Suprapubic skin (tissue), 4 donors: Measurements from ENCODE around the gene VASH1. TPM values are rescaled to one million over a fixed set of nuclear protein-coding genes. Genes with fewer than 3 reads are reported as not detected.
"Not testable (repeated sequence)": the region's sequence is repeated elsewhere in the genome, so short reads cannot be mapped to it uniquely, and the experiment has no call there.

Experiments
- DNase-seq, 2 donors: peaks; one replicate each; pipeline ENCODE4 v3.0.0-alpha.2; 2019; ENCODE audit warnings: low spot score in 2 of 2
- H3K27ac ChIP-seq: fragments of 200-600 bp; sonication (generic); one replicate; pipeline ENCODE4 v1.5.1; 2019
- H3K27me3 ChIP-seq: fragments of 200-600 bp; sonication (generic); one replicate; pipeline ENCODE4 v1.5.1; 2019
- H3K36me3 ChIP-seq: fragments of 200-600 bp; sonication (generic); one replicate; pipeline ENCODE4 v1.5.1; 2019
- H3K4me1 ChIP-seq: fragments of 200-600 bp; sonication (generic); one replicate; pipeline ENCODE4 v1.5.1; 2019
- H3K4me3 ChIP-seq: fragments of 200-600 bp; sonication (generic); one replicate; pipeline ENCODE4 v1.5.1; 2019; ENCODE audit warnings: mild to moderate bottlenecking
- H3K9me3 ChIP-seq: fragments of 200-600 bp; sonication (generic); one replicate; pipeline ENCODE4 v1.5.1; 2019
- CTCF ChIP-seq, 2 donors: fragments of 200-600 bp in 1 of 2; fragments of 450-650 bp in 1 of 2; sonication (generic) in 1 of 2; IDR thresholded peaks; one replicate each; pipeline ENCODE4 v1.5.1; 2016 to 2019; ENCODE audit warnings: antibody characterized with exemption in 2 of 2, mild to moderate bottlenecking in 1 of 2, moderate library complexity in 1 of 2
- EP300 ChIP-seq: sonication (generic); formaldehyde crosslinking; IDR thresholded peaks from one replicate; pipeline ENCODE4 v1.6.1; 2017; ENCODE audit warnings: antibody characterized with exemption
- POLR2A ChIP-seq, 2 donors: fragments of 450-650 bp; IDR thresholded peaks; one replicate each; pipeline ENCODE4 v1.6.1; 2017; ENCODE audit warnings: antibody characterized with exemption in 2 of 2, mild to moderate bottlenecking in 2 of 2, moderate library complexity in 2 of 2
- POLR2AphosphoS5 ChIP-seq, 3 donors: sonication (generic); formaldehyde crosslinking; IDR thresholded peaks; one replicate each; pipeline ENCODE4 v1.6.1; 2017; ENCODE audit warnings: antibody characterized with exemption in 3 of 3
- WGBS: methylation state at CpG from one replicate; pipeline ENCODE4 v1.1.5; 2018; 5-methylcytosine and 5-hydroxymethylcytosine counted together
- total RNA-seq, 4 donors: library from RNA; depleted of rRNA; stranded (reverse); fragments of >200 nt; gene quantifications; one replicate each; pipeline ENCODE4 v1.1.0, GENCODE V29; 2016

The VASH1 gene
- total RNA-seq, 4 donors from 2014 or later = 0.68 to 5.8 (median 4.1) TPM

DNA sequence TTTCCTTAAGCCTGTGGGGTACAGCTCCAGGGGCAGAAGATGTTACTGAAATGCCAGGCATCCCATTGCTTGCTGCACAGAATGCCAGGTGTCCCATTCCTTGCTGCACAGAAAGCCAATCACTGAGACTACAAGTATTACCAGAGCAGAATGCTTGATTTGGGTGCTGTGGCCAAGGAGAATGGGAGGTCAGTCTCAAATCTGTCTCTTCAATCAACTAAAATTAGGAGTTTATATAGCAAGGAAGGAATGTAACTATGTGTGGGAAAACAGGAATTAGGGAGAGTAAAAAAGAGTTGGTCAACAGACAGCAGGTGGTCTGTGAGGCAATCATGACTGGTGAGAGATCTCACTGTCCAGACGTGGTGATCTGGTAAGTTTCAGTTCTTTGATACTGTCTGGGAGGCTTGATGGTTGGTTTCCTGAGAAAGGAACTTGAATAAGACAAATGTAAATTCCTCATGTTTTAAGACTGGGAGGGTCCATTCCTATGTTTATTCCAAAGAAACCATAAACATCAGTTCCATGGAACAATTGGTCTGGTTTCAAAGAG lies 31.2 kb upstream of the VASH1 start:
- Histone ChIP-seq H3K36me3 (no peaks in the 10 kb centered on the region), H3K4me1 (no peaks in the 10 kb centered on the region), H3K9me3 (no peaks in the 10 kb centered on the region), H3K4me3 (no peak overlapping the region), H3K27me3 (no peaks in the 10 kb centered on the region), H3K27ac (no peak overlapping the region)
- TF ChIP-seq POLR2AphosphoS5 (IDR thresholded peaks at IDR 0.05) (no peak), EP300 (no peak), CTCF (IDR thresholded peaks at IDR 0.05) (no peak), POLR2A (IDR thresholded peaks at IDR 0.05) (no peak)
- WGBS = 55% methylated on average over 1 of the region's 1 CpG
- DNase-seq = no peak

DNA sequence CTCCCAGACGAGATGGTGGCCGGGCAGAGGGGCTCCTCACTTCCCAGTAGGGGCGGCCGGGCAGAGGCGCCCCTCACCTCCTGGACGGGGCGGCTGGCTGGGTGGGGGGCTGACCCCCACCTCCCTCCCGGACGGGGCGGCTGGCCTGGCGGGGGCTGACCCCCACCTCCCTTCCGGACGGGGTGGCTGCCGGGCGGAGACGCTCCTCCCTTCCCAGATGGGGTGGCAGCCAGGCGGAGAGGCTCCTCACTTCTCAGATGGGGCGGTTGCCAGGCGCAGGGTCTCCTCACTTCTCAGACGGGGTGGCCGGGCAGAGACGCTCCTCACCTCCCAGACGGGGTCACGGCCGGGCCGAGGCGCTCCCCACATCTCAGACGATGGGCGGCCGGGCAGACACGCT lies 26.8 kb upstream of the VASH1 start:
- DNase-seq, H3K4me1 ChIP-seq, H3K27ac ChIP-seq, H3K4me3 ChIP-seq, H3K9me3 ChIP-seq, H3K36me3 ChIP-seq, H3K27me3 ChIP-seq: not testable (repeated sequence)
- 88% methylated on average over 6 of the region's 31 CpGs for WGBS

DNA sequence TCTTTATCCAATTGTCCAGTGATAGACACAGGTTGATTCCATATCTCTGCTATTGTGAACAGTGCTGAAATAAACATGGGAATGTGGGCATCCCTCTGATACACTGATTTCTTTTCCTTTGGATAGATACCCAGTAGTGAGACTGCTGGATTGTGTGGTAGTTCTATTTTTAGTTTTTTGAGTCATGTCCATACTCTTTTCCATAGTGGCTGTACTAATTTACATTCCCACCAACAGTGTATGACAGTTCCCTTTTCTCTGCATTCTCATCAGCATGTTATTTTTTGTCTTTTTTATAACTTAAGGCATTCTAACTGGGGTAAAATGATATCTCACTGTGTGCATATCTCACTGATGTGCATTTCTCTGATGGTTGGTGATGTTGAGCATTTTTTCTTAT lies 24.8 kb upstream of the VASH1 start:
- Histone ChIP-seq H3K4me1 (no peaks in the 10 kb centered on the region), H3K4me3 (no peak overlapping the region), H3K27me3 (no peaks in the 10 kb centered on the region), H3K27ac (no peak overlapping the region), H3K9me3 (peaks cover 2% of the 10 kb centered on the region), H3K36me3 (no peaks in the 10 kb centered on the region)
- TF ChIP-seq CTCF (IDR thresholded peaks at IDR 0.05) (no peak), POLR2A (IDR thresholded peaks at IDR 0.05) (no peak)
- no peak for DNase-seq

DNA sequence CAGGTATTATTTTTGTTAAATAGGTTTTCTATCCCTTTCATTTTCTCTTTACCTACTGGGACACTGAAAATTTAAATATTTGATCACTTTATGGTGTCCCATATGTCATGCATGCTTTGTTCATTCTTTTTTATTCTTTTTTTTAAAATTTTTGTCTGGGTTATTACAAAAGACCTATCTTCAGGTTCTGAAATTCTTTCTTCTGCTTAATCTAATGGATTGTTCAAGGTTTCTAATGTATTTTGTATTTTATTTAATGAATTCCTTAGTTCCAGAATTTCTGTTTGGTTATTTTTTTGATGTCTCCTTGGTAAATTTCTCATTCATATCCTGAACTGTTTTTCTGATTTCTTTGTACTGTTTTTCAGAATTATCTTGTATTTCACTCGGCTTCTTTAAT lies 20.2 kb upstream of the VASH1 start:
- Histone ChIP-seq H3K36me3 (no peaks in the 10 kb centered on the region), H3K27ac (no peak overlapping the region), H3K9me3 (peaks cover 4% of the 10 kb centered on the region), H3K4me1 (no peaks in the 10 kb centered on the region), H3K27me3 (no peaks in the 10 kb centered on the region), H3K4me3 (no peak overlapping the region)
- DNase-seq = no peak
- TF ChIP-seq EP300 (no peak), CTCF (IDR thresholded peaks at IDR 0.05) (no peak), POLR2AphosphoS5 (IDR thresholded peaks at IDR 0.05) (no peak), POLR2A (IDR thresholded peaks at IDR 0.05) (no peak)
- 86% methylated on average over 1 of the region's 1 CpG for WGBS

DNA sequence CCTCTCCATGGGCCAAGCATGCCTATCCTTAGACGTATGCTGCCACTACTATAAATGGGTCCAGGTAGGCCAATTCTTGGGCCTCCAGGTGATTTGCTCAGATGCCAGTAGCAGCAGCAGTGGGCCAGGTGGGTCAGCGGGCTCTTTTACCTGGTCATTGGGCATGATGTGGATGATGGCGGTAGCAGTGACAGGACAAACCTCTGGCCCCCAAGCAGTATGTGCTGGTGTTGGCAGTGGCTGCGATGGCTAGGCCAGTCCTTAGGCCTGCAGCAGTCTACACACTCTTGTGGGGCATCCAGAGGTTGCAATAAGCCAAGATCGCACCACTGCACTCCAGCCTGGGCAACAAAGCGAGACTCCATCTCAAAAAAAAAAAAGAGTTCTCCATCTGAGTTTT lies 19.1 kb upstream of the VASH1 start:
- Histone ChIP-seq H3K4me3 (no peak overlapping the region), H3K4me1 (no peaks in the 10 kb centered on the region), H3K27me3 (no peaks in the 10 kb centered on the region), H3K36me3 (no peaks in the 10 kb centered on the region), H3K27ac (no peak overlapping the region), H3K9me3 (peaks cover 4% of the 10 kb centered on the region)
- TF ChIP-seq EP300 = no peak
- no peak for DNase-seq
- 95% methylated on average over 5 of the region's 6 CpGs for WGBS

DNA sequence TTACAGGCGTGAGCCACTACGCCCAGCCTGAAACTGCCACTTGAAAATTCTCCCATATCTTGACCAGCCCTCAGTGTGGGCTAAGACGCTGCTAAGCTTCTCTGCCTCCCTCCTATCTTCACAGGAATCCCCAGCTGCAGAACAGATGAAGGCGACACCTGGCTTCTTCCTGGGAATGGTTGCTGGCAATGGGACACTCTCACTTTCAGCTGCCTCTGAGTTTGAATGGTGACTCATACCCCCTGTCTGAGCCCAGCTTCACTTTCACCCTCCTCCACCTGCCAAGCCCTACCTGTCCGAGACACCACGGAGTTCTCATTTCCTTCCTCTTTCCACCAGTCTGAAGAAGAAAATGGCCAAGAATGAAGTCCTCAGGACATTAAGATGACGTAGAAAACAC lies 18.3 kb upstream of the VASH1 start:
- Histone ChIP-seq H3K27ac (no peak overlapping the region), H3K9me3 (peaks cover 4% of the 10 kb centered on the region), H3K36me3 (no peaks in the 10 kb centered on the region), H3K4me1 (no peaks in the 10 kb centered on the region), H3K27me3 (no peaks in the 10 kb centered on the region), H3K4me3 (no peak overlapping the region)
- no peak for DNase-seq
- WGBS = 79% methylated on average over 7 of the region's 7 CpGs
- TF ChIP-seq POLR2AphosphoS5 (IDR thresholded peaks at IDR 0.05) (no peak), EP300 (no peak), CTCF (IDR thresholded peaks at IDR 0.05) (no peak)
